WTC11 (cell line): Measurements from ENCODE around the gene LECT2. TPM values are rescaled to one million over a fixed set of nuclear protein-coding genes. Genes with fewer than 3 reads are reported as not detected.

ENCODE experiments used
- ATAC-seq: fragments of 200-7000 bp; cut with Tn5 transposase; 2 replicates; pipeline ENCODE4 v1.10.0; 2021; ENCODE audit warnings: mild to moderate bottlenecking, moderate library complexity
- CTCF ChIA-PET: fragments of 300-600 bp; sonication (Branson Sonifier 250); formaldehyde crosslinking; loops from one replicate; lab custom pipeline; 2021; ENCODE audit warnings: antibody characterized with exemption; lab: Charles Lee
- POLR2A ChIA-PET: fragments of 350-600 bp; sonication (Branson Sonifier 250); formaldehyde crosslinking; loops from one replicate; lab custom pipeline; 2021; ENCODE audit warnings: antibody characterized with exemption; lab: Charles Lee
- DNase-seq: peaks from one replicate; pipeline ENCODE4 v3.0.0; 2021; ENCODE audit warnings: low spot score
- H3K27ac Mint-ChIP-seq: 2 replicates; pipeline ENCODE4 v1.8.0; 2021; ENCODE audit warnings: mixed read lengths
- H3K27me3 Mint-ChIP-seq: 2 replicates; pipeline ENCODE4 v1.8.0; 2021; ENCODE audit warnings: low read depth, mild to moderate bottlenecking, moderate library complexity, mixed read lengths
- H3K36me3 Mint-ChIP-seq: 2 replicates; pipeline ENCODE4 v1.8.0; 2021; ENCODE audit warnings: mixed read lengths
- H3K4me1 Mint-ChIP-seq: 2 replicates; pipeline ENCODE4 v1.8.0; 2022; ENCODE audit warnings: mixed read lengths
- H3K4me3 Mint-ChIP-seq: 2 replicates; pipeline ENCODE4 v1.8.0; 2021; ENCODE audit warnings: mild to moderate bottlenecking, moderate library complexity, mixed read lengths
- H3K9me3 Mint-ChIP-seq: 2 replicates; pipeline ENCODE4 v1.8.0; 2021; ENCODE audit warnings: mixed read lengths
- CBFB ChIP-seq: sonication (generic); formaldehyde crosslinking; IDR thresholded peaks from 2 replicates; pipeline ENCODE4 v1.8.1; 2022; ENCODE audit warnings: mild to moderate bottlenecking, low read depth, missing genetic modification reagents
- ELF4 ChIP-seq: sonication (generic); formaldehyde crosslinking; IDR thresholded peaks from 2 replicates; pipeline ENCODE4 v1.8.1; 2022; ENCODE audit warnings: low read depth, mild to moderate bottlenecking, moderate library complexity, missing genetic modification reagents
- ETV6 ChIP-seq: sonication (generic); formaldehyde crosslinking; IDR thresholded peaks from 2 replicates; pipeline ENCODE4 v1.8.1; 2022; ENCODE audit warnings: mild to moderate bottlenecking, missing genetic modification reagents
- NR1H2 ChIP-seq: sonication (generic); formaldehyde crosslinking; IDR thresholded peaks from 2 replicates; pipeline ENCODE4 v1.9.0; 2021; ENCODE audit warnings: mild to moderate bottlenecking, moderate library complexity, missing genetic modification reagents
- PRRX2 ChIP-seq: fragments of 250-450 bp; sonication (Bioruptor Pico); IDR thresholded peaks from 2 replicates; pipeline ENCODE4 v1.8.0; 2021; ENCODE audit warnings: mild to moderate bottlenecking
- RORB ChIP-seq: fragments of 250-450 bp; sonication (Bioruptor Pico); IDR thresholded peaks from 2 replicates; pipeline ENCODE4 v1.9.0; 2021; ENCODE audit warnings: mild to moderate bottlenecking
- SMAD3 ChIP-seq: sonication (generic); formaldehyde crosslinking; IDR thresholded peaks from 2 replicates; pipeline ENCODE4 v1.8.0; 2022; ENCODE audit warnings: missing genetic modification reagents, mild to moderate bottlenecking, borderline replicate concordance
- SOX15 ChIP-seq: fragments of 250-450 bp; sonication (Bioruptor Pico); IDR thresholded peaks from 2 replicates; pipeline ENCODE4 v1.9.0; 2021; ENCODE audit warnings: mild to moderate bottlenecking
- ZNF121 ChIP-seq: sonication (generic); formaldehyde crosslinking; IDR thresholded peaks from 2 replicates; pipeline ENCODE4 v1.8.0; 2023; ENCODE audit warnings: missing genetic modification reagents
- ZNF317 ChIP-seq: sonication (generic); formaldehyde crosslinking; IDR thresholded peaks from 2 replicates; pipeline ENCODE4 v1.8.1; 2023; ENCODE audit warnings: low read depth, mild to moderate bottlenecking, moderate library complexity, missing genetic modification reagents, borderline replicate concordance
- ZNF416 ChIP-seq: fragments of 250-450 bp; sonication (Bioruptor Pico); IDR thresholded peaks from 2 replicates; pipeline ENCODE4 v1.9.0; 2021; ENCODE audit warnings: mild to moderate bottlenecking, inconsistent platforms
- total RNA-seq: library from RNA; stranded (reverse); gene quantifications from 3 replicates; pipeline ENCODE4 v1.2.3, GENCODE V29; 2021
- TF ChIP-seq, protein P1 (sequence below): sonication (generic); formaldehyde crosslinking; conservative IDR thresholded peaks from 2 replicates; pipeline ENCODE4 v1.8.1; 2022; ENCODE audit warnings: mild to moderate bottlenecking, missing genetic modification reagents
- TF ChIP-seq, protein P2 (sequence below): sonication (generic); formaldehyde crosslinking; IDR thresholded peaks from 2 replicates; pipeline ENCODE4 v1.8.1; 2023; ENCODE audit warnings: mild to moderate bottlenecking, missing genetic modification reagents
- TF ChIP-seq, protein P3 (sequence below): sonication (generic); formaldehyde crosslinking; IDR thresholded peaks from 2 replicates; pipeline ENCODE4 v1.8.1; 2023; ENCODE audit warnings: mild to moderate bottlenecking, missing genetic modification reagents, moderate library complexity
- TF ChIP-seq, protein P4 (sequence below): sonication (generic); formaldehyde crosslinking; IDR thresholded peaks from 2 replicates; pipeline ENCODE4 v1.8.0; 2022; ENCODE audit warnings: mild to moderate bottlenecking, missing genetic modification reagents
- TF ChIP-seq, protein P5 (sequence below): fragments of 250-450 bp; sonication (Bioruptor Pico); IDR thresholded peaks from 2 replicates; pipeline ENCODE4 v2.1.2; 2022; ENCODE audit warnings: mild to moderate bottlenecking, moderate library complexity
- TF ChIP-seq, protein P6 (sequence below): fragments of 250-450 bp; sonication (Bioruptor Pico); IDR thresholded peaks from 2 replicates; pipeline ENCODE4 v1.9.0; 2021; ENCODE audit warnings: mild to moderate bottlenecking
- TF ChIP-seq, protein P7 (sequence below): sonication (generic); formaldehyde crosslinking; IDR thresholded peaks from 2 replicates; pipeline ENCODE4 v1.8.1; 2023; ENCODE audit warnings: mild to moderate bottlenecking, missing genetic modification reagents, moderate library complexity
- TF ChIP-seq, protein P8 (sequence below): fragments of 250-450 bp; sonication (Bioruptor Pico); IDR thresholded peaks from 2 replicates; pipeline ENCODE4 v1.9.0; 2021; ENCODE audit warnings: moderate library complexity, mild to moderate bottlenecking, inconsistent platforms, borderline replicate concordance
- TF ChIP-seq, protein P9 (sequence below): sonication (generic); formaldehyde crosslinking; IDR thresholded peaks from 2 replicates; pipeline ENCODE4 v1.8.1; 2023; ENCODE audit warnings: mild to moderate bottlenecking, missing genetic modification reagents

LECT2 gene
- total RNA-seq, 1 experiment from 2014 or later, result not detected

DNA sequence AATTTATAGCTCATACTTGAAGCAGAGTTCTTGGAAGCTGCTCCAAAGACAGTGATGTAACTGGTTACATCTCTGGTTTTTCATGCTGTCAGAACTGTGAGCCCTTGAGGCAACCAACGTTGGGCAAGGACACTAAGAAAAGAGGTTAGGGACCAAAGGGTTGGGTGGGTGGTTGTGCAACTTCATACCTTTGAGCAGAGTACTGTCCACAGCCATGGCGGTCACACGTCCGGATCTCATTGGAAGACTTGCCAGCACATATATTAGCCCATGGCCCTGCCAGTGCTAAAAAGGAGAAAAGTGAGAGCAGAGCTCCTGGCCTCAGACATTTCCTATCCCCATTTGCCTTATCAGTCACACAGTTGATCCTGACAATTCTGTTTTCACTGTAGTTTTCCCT is 2.1 kb downstream of the LECT2 start (continued):
- TF ChIP-seq, protein P1, sequence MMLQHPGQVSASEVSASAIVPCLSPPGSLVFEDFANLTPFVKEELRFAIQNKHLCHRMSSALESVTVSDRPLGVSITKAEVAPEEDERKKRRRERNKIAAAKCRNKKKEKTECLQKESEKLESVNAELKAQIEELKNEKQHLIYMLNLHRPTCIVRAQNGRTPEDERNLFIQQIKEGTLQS (CRISPR knock-in tag), result no peak
- TF ChIP-seq ETV6 (CRISPR knock-in tag), result no peak
- TF ChIP-seq, protein P2, sequence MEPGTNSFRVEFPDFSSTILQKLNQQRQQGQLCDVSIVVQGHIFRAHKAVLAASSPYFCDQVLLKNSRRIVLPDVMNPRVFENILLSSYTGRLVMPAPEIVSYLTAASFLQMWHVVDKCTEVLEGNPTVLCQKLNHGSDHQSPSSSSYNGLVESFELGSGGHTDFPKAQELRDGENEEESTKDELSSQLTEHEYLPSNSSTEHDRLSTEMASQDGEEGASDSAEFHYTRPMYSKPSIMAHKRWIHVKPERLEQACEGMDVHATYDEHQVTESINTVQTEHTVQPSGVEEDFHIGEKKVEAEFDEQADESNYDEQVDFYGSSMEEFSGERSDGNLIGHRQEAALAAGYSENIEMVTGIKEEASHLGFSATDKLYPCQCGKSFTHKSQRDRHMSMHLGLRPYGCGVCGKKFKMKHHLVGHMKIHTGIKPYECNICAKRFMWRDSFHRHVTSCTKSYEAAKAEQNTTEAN (CRISPR knock-in tag), result no peak
- TF ChIP-seq, protein P3, sequence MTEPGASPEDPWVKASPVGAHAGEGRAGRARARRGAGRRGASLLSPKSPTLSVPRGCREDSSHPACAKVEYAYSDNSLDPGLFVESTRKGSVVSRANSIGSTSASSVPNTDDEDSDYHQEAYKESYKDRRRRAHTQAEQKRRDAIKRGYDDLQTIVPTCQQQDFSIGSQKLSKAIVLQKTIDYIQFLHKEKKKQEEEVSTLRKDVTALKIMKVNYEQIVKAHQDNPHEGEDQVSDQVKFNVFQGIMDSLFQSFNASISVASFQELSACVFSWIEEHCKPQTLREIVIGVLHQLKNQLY (CRISPR knock-in tag), result no peak
- TF ChIP-seq, protein P4, sequence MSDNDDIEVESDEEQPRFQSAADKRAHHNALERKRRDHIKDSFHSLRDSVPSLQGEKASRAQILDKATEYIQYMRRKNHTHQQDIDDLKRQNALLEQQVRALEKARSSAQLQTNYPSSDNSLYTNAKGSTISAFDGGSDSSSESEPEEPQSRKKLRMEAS (CRISPR knock-in tag), result no peak
- TF ChIP-seq, protein P5, sequence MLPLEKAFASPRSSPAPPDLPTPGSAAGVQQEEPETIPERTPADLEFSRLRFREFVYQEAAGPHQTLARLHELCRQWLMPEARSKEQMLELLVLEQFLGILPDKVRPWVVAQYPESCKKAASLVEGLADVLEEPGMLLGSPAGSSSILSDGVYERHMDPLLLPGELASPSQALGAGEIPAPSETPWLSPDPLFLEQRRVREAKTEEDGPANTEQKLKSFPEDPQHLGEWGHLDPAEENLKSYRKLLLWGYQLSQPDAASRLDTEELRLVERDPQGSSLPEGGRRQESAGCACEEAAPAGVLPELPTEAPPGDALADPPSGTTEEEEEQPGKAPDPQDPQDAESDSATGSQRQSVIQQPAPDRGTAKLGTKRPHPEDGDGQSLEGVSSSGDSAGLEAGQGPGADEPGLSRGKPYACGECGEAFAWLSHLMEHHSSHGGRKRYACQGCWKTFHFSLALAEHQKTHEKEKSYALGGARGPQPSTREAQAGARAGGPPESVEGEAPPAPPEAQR (CRISPR knock-in tag), result no peak
- TF ChIP-seq, protein P6, sequence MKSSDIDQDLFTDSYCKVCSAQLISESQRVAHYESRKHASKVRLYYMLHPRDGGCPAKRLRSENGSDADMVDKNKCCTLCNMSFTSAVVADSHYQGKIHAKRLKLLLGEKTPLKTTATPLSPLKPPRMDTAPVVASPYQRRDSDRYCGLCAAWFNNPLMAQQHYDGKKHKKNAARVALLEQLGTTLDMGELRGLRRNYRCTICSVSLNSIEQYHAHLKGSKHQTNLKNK (CRISPR knock-in tag), result no peak
- TF ChIP-seq ZNF121, result no peak
- TF ChIP-seq, protein P7, sequence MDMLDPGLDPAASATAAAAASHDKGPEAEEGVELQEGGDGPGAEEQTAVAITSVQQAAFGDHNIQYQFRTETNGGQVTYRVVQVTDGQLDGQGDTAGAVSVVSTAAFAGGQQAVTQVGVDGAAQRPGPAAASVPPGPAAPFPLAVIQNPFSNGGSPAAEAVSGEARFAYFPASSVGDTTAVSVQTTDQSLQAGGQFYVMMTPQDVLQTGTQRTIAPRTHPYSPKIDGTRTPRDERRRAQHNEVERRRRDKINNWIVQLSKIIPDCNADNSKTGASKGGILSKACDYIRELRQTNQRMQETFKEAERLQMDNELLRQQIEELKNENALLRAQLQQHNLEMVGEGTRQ, result no peak
- TF ChIP-seq, all 79 proteins: peak for 0

DNA sequence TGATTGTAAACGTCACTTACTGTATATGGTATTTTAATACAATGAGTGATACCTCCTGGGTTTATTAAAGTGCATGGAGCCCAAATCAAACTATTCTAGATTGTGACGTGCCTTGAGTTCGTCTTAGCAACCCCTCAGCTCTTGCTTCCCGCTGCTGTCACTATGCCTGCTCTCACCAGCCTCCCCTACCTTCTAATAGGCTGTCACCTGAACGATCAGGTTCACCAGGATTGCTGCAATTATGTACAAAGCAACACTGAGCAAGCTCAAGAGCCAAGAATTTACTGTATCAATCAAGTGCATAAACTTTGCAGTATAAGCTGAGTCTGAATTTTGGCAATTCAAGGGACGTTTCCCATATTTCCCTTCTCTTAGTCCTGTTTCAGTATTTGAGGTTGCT is 3.0 kb downstream of the LECT2 start:
- Mint-ChIP-seq H3K27me3 (peaks cover 13% of the 10 kb centered on the region; the same call in 1 of the 2 replicates), H3K27ac (no peak overlapping the region), H3K4me1 (no peaks in the 10 kb centered on the region), H3K36me3 (no peaks in the 10 kb centered on the region), H3K4me3 (no peak overlapping the region), H3K9me3 (no peaks in the 10 kb centered on the region)
- ATAC-seq, result no peak
- TF ChIP-seq, protein P8, sequence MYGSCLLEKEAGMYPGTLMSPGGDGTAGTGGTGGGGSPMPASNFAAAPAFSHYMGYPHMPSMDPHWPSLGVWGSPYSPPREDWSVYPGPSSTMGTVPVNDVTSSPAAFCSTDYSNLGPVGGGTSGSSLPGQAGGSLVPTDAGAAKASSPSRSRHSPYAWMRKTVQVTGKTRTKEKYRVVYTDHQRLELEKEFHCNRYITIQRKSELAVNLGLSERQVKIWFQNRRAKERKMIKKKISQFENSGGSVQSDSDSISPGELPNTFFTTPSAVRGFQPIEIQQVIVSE (CRISPR knock-in tag), result no peak
- TF ChIP-seq, protein P1 (CRISPR knock-in tag), result no peak
- TF ChIP-seq, protein P5 (CRISPR knock-in tag), result no peak
- TF ChIP-seq ETV6 (CRISPR knock-in tag), result no peak
- POLR2A ChIA-PET, result no interaction called here
- CTCF ChIA-PET, result interaction anchor here (1.3 kb wide), 1 partner anchor 106 kb away, joined by 4 read pairs; no protein-coding TSS in a partner anchor
- DNase-seq, result no peak

DNA sequence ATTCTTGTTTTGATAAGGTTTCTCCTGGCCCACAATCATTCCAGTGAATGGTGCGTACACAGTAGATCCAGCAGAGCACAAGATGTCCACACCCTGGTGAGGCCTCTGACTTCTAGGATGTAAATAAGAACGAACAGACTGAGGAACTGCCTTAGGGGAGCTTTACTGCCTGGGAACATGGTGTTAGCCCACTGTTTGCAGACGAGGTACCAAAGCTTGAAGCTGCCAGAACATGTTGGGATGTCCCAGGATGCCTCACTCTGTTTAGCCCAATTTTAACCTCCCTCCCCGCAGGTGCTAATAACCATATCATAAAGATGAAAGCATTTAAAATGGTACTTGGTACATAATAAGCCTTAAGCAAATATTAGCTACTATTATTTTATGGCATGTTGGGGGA is 3.5 kb downstream of the LECT2 start:
- POLR2A ChIA-PET, result no interaction called here
- Mint-ChIP-seq H3K4me1 (no peaks in the 10 kb centered on the region), H3K36me3 (no peaks in the 10 kb centered on the region), H3K9me3 (no peaks in the 10 kb centered on the region), H3K4me3 (no peak overlapping the region), H3K27me3 (peaks cover 13% of the 10 kb centered on the region; the same call in 1 of the 2 replicates), H3K27ac (no peak overlapping the region)
- TF ChIP-seq SMAD3 (CRISPR knock-in tag), result no peak
- TF ChIP-seq CBFB (CRISPR knock-in tag), result no peak
- TF ChIP-seq PRRX2 (CRISPR knock-in tag), result no peak
- no peak for TF ChIP-seq ZNF416 (CRISPR knock-in tag)
- TF ChIP-seq ETV6 (CRISPR knock-in tag), result no peak
- TF ChIP-seq ELF4 (CRISPR knock-in tag), result no peak
- TF ChIP-seq, protein P9, sequence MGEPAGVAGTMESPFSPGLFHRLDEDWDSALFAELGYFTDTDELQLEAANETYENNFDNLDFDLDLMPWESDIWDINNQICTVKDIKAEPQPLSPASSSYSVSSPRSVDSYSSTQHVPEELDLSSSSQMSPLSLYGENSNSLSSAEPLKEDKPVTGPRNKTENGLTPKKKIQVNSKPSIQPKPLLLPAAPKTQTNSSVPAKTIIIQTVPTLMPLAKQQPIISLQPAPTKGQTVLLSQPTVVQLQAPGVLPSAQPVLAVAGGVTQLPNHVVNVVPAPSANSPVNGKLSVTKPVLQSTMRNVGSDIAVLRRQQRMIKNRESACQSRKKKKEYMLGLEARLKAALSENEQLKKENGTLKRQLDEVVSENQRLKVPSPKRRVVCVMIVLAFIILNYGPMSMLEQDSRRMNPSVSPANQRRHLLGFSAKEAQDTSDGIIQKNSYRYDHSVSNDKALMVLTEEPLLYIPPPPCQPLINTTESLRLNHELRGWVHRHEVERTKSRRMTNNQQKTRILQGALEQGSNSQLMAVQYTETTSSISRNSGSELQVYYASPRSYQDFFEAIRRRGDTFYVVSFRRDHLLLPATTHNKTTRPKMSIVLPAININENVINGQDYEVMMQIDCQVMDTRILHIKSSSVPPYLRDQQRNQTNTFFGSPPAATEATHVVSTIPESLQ (CRISPR knock-in tag), result no peak
- TF ChIP-seq, protein P4 (CRISPR knock-in tag), result no peak
- no peak for TF ChIP-seq RORB
- no peak for TF ChIP-seq SOX15
- no peak for TF ChIP-seq NR1H2
- no peak for TF ChIP-seq ZNF317
- CTCF ChIA-PET, result interaction anchor here (1.3 kb wide), 2 partner anchors 107 to 277 kb away, joined by 3 to 4 read pairs; no protein-coding TSS in a partner anchor
- no peak for DNase-seq
- no peak for ATAC-seq
